ENCODE results near the gene MLX.
A peak's percentile ranks its signal among the peaks of the same experiment; 100 is the strongest.

The MLX gene, protein sequence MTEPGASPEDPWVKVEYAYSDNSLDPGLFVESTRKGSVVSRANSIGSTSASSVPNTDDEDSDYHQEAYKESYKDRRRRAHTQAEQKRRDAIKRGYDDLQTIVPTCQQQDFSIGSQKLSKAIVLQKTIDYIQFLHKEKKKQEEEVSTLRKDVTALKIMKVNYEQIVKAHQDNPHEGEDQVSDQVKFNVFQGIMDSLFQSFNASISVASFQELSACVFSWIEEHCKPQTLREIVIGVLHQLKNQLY

DNA sequence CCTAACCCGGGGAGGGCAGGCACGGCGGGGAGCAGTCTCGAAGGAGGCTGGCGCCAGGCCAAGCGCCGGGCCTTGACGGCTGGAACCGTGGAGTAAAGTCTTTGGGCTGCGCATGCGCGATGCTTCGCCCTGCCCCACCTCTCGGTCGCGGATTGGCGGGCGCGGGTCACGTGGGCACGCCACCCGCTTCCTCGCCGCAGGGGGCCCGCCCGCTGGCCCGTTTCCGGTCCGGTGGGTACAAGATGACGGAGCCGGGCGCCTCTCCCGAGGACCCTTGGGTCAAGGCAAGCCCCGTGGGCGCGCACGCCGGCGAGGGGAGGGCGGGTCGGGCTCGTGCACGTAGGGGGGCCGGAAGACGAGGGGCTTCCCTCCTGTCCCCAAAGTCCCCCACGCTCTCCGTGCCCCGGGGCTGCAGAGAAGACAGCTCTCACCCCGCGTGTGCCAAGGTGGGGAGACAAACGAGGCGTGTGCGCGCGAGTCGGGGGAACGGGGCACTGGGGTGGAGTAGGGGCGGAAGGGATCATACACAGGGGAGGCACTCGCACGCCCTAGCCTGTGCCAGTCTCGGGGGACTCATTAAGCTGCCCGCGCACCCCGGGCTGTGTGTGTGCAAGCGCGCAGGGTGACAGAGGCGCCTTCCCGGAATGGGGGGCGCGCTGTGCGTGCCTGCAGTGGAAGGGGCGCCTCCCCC lies at the start of gene MLX:
Gene MLX, plus strand, starts transcription at position 218 of the 691 bp plus-strand sequence. Its CDS starts 25 bp downstream, at position 243.
- DNase-seq (ENCODE audit: low read depth in 2 of 2) = peak; percentile 82 to 86

DNA sequence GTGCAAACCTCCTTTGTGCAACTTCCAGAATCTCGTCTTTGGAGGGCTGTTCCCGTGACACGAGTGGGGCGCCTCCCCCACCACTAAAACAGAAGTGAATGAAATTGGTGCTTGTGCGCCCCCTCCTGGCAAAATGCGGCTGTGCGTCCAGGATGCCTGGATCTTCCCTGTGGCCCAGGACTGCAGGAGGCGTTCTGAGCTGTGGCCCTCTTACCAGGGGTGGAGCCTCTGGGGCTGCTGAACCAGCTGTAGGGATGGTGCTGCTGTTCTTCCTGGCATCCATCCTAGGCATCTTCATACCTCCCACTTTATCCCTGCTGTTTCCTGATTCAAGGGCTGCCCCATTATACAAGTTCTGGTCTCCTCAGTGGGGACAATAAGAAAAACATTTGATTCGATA lies 49.4 kb upstream of the MLX start:
- peak; percentile 55 to 66 for DNase-seq (ENCODE audit: low read depth in 2 of 2)

DNA sequence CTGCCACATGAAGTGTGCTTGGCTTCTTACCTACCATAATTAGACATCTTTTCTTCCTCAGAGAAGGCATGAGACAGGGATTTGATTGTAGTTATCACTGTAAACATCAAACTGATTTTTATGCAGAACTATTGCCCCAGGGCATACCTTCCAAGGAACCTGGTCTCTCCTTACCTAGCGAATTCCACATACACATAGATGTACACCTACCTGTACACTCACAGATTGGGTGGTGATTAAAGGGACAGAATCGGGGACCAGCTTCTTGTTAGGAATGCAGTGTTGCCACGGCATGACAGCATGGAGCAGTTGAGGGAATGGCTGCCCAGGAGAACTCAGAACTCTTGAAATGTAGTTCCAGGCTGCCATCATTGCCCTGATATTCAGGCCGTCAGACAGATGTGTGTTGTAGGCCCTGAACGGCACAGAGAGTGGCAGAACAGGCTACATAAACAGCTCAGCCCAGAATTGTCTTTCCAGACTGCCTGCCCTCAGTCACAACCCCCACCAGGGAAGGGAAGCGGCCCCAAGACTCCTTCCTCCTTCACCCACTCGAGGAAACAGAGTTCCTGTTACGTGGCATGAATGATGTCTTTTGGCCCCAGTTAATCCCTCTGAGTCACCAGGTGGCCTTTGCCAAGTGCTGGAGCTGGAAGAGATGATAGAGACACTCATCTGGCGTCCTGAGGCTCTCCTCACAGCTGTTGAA lies 48.7 kb upstream of the MLX start:
- no peak for DNase-seq (ENCODE audit: low read depth in 2 of 2)

DNA sequence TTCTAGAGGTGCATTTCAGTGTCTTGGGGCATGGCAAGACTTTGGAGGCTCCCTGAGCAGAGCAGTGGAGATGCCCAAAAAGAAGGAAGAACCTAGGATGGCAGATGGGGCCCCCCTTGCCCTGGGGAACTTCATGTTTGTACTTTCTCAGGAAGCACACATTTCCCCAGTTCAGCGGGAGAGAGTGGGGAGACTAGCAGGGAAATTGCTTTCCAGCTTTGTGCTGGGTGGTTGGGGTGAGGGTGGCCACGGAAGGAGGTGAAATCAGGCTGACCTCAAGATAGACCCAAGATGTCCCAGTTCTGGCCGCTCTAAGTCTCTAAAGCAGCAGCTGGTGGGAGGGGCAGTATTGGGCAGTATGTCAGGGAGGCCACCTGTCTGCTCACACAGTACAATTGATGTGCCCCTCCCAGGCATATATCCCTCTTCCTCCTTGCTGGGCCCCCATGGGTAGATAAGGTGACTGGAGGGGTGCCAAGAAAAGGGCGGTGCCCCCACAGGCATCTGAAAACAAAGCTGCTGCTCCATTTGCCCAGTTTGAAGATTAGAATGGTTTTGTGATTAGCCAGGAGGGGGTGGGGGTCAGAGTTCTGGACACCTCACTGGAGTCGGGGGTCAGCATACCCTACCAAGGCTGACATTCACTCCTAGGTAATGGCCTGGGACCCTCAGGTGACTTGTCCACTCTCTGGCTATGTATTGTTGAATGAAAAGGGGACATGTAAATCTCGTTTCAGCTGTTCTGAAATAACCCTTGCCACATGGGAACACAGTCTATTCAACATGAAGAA lies 48.0 kb upstream of the MLX start:
- DNase-seq (ENCODE audit: low read depth in 2 of 2) = no peak

DNA sequence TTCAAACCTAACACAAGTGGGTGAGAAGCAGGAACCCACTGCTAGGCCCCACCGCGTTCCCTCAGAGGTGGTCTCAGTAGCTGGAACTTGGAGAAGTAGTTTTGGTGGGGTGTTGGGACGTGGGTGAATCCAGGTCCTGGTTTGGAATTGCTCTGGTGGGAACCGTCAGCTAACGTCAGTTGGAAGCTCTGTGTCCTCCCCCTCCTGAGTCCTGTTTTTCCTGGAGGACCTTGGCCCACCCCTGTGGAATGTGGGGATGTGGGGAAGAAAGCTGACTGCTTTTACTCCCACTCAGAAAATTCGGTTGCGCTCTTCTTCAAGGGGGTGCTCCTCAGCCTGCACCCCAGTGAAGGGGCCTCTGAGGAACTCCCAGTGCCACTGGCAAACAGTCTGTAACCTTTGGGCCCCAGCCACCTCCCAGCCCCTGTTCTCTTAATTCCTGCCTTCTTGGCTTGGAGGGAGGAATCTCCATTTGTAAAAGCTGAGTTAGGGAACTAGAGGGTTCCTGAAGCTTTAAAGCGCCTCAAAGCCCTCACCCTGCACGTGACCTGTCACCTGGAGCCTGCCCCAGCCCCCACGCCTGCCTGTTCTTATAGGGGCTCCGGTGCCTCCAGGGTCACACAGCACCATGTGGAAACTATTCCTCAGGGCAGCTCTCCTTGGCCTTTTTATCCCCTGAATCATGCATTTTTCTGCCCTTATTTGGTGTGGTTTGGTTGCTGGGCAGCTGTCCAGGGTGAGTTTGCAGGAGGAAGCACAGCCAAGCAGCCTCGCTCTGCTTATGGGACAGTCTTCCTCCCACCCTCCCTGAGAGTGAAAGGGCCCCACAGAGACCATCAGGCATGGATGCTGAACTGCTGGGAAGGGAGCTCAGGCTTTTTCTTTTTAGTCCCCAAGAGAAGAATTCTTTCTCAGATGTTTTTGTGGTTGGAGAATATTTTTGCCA lies 47.1 kb upstream of the MLX start:
- DNase-seq (ENCODE audit: low read depth in 2 of 2) = no peak

DNA sequence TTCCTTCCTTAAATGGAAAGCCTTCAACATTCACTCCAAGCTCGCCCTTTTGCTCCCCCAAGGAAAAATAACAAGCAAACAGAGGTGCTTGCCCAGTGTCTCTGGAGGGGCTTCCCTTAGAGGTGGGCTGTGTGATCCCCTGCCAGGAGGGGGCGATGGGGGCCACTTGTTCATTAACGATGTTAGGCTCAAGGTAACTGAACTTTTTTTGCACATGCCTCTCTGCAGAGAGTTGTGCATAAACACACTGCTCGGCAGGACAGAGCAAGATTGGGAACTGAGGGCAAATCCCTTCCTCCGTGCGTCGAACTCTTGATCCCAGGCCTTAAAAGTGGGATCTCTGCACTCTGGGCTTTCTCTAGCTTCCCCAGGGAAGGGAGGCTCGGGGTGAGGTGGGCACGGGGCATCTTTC lies 46.4 kb upstream of the MLX start:
- DNase-seq (ENCODE audit: low read depth in 2 of 2) = no peak

DNA sequence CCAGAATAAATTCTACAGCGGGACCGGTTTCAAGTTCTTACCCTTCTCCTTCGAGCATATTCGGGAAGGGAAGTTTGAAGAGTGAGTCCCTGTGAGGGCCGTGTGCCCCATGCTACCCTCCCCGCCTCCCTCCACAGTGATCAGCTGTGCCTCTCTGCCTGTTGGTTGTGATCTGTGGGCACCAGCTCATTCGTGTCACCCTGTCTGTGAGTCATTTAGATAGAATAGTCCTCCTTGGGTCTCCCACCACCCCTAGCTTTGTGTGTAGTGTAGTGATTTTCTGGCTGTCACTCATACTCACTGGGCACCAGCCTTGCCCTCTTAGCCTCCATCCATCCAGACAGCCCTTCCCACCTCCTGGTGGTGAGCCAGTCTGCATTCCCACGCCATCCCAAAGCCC lies 45.9 kb upstream of the MLX start:
- no peak for DNase-seq (ENCODE audit: low read depth in 2 of 2)

DNA sequence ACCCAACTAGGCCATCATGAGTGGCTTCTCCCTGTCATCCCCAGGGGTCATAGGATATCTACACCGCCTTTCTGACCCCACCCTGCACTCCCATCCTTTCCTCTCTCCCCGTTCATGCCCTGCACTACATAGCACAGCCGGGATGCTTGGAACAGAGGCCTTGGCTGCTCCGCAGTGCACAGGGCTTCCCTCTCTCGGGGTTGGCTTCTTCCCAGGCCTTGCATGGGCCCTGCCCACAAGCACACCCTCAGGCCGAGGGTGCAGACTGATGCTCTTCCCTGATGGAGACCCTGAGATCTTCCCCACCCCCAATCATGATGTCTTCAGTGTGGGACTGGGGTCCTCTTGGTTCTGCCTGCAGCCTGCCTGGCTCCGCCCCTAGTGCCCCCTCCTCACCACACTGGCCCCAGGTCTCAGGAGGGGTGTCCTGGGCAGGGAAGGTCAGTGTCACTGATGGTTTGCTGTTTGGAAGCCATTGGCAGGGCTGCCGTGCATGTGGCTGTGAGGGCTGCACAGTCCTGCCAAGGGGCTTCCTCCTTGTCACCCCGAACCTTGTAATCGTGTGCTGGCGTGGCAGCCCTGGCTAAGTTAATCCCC lies 45.1 kb upstream of the MLX start:
- no peak for DNase-seq (ENCODE audit: low read depth in 2 of 2)

DNA sequence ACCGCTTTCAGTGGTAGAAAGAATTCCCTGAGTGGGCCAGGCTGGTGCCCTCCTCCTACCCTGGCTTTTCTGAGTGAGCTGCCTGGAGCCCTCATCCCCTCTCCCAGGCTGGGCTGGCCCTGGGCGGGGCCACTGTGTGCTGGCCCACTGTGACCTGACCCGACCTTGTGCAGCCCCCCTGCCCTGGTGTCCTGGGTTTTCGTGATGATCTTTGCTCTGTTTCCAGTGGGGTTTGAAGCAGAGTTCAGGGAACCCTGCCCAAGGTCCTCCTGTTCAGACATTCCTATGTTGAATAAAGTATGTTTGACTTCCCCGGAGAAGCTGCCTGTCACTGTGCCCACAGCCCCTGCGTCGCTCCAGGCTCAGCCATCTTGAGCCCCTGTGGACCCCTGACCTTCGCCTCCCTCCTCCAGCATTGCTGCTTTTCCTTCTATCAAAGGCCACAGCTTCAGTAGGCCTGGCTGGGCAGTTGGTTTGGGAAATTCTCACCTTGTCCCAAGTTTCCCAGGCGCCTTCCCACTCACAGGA lies 44.6 kb upstream of the MLX start:
- no peak for DNase-seq (ENCODE audit: low read depth in 2 of 2)

DNA sequence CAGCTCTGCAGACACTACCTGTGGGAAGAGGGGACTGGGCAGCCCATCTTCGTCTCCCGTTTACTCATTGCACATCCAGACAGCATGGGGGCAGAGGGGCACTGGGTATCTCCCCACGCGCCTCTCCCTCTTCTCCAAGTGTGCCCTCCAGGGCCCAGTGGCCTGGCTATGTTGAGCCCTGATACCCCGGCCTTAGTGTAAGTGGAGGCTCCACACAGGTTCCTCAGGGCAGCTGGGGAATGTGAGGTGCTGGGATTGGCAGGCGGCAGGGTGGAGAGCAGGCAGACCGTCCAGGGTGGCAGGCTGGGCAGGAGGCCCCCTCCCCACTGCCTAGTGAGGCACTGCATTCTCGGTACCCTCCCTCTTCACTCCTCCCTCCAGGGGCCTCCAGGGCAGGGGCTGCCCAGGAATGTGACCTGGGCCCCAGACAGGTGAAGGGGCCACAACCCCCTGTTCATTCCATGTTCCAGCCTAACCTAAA lies 44.1 kb upstream of the MLX start:
- DNase-seq (ENCODE audit: low read depth in 2 of 2) = no peak

DNA sequence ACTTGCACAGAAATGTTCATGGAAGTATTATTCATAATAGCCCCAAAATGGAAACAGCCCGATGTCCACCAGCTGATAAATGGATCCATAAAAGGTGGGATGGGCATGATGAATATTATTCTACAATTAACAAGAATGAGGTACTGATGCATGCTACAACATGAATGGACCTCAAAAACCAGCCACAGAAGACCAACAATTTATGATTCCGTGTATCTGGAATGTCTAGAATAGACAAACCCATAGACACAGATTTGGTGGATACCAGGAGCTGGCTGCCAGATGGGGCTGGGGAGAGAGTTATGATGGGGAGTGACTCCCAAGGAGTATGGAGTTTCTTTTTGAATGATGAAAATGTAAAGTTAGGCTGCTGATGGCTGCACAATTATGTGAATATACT lies 41.7 kb upstream of the MLX start:
- no peak for DNase-seq (ENCODE audit: low read depth in 2 of 2)

DNA sequence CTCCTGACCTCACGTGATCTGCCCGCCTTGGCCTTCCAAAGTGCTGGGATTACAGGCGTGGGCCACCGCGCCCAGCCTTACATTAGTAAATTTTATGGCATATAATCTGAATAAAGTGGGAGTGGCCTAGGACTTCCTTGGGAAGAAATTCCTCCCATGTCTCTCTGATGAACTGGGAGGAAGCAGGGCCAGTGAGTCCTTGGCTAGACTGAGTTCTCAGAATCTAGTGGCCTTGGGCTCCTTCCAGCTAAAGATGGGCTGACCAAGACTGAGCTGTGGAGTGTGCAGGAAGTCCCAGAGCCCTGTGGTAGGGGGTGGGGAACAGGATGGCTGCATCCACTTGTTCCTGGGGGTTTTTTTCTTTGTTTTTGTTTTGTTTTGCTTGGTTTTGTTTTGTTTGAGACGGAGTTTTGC lies 40.9 kb upstream of the MLX start:
- no peak for DNase-seq (ENCODE audit: low read depth in 2 of 2)

DNA sequence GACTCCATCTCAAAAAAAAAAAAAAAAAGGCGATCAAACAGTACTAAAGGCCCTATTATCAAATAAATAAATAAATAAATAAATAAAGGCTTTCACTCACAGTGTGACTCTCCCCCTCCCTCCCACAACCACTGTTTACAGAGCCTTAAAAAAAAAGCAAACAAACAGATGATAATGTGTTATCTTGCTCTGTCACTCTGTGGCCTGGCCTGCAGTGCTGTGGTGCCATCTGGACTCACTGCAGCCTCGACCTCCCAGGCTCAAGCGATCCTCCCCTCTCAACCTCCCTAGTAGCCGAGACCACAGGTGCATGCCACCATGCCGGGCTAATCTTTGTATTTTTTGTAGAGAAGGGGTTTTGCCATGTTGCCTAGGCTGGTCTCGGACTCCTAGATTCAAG lies 39.0 kb upstream of the MLX start:
- no peak for DNase-seq (ENCODE audit: low read depth in 2 of 2)

DNA sequence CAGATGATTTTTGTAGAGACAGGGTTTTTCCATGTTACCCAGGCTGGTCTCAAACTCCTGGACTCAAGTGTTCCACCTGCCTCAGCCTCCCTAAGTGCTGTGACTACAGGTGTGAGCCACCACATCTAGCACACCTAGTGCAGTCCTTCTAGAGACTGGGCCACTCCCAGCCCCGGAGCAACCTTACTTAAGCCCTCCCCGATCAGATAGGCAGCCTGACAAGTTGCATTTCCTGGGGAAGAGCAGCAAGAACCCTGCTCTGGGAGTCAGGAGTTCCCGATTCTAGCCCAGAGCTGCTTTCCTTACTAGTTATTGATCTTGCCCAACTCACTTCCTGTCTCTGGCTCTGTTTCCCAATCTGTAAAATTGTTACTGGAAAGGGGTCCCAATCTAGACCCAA lies 37.8 kb upstream of the MLX start:
- DNase-seq (ENCODE audit: low read depth in 2 of 2) = no peak

DNA sequence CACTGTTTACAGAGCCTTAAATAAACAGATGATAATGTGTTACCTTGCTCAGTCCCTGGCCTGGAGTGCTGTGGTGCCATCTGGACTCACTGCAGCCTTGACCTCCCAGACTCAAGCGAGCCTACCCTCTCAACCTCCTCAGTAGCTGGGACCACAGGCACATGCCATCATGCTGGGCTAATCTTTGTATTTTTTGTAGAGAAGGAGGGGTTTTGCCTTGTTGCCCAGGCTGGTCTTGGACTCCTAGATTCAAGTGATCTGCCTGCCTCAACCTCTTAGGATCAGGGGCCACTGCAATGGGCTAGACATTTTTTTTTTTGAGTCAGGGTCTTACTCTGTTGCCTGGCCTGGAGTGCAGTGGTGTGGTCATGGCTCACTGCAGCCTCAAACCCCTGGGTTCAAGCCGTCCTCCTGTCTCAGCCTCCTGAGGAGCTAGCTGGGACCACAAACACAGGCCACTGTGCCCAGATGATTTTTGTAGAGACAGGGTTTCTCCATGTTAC lies 35.9 kb upstream of the MLX start:
- DNase-seq (ENCODE audit: low read depth in 2 of 2) = no peak

DNA sequence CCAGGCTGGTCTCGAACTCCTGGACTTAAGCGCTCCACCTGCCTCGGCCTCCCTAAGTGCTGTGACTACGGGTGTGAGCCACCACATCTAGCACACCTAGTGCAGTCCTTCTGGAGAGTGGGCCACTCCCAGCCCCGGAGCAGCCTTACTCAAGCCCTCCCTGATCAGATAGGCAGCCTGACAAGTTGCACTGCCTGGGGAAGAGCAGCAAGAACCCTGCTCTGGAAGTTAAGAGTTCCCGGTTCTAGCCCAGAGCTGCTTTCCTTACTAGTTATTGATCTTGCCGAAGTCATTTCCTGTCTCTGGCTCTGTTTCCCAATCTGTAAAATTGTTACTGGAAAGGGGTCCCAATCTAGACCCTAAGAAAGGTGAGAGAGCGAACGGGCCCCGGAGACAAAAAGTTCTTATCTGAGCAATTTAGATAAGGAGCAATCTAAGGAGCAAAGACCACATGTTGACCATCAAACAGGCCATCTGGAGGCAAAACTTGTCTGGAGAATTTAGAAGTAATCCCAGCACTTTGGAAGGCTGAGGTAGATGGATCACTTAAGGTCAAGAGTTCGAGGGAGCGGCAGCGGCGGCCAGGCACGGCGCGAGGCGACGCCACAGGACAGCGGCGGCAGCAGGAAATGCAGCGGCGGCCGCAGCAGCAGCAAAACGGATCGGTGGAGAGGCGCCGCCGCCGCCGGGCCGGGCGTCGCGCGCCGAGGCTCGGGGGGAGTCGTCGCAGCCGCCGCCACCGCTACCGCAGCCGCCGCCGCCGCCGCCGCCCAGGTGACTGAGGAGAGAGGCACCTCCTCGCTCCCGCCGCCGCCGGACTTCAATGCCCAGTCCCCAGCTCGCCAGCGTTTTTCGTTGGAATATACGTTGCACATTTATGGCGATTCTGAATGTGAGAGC lies 35.2 kb upstream of the MLX start:
- DNase-seq (ENCODE audit: low read depth in 2 of 2) = no peak

DNA sequence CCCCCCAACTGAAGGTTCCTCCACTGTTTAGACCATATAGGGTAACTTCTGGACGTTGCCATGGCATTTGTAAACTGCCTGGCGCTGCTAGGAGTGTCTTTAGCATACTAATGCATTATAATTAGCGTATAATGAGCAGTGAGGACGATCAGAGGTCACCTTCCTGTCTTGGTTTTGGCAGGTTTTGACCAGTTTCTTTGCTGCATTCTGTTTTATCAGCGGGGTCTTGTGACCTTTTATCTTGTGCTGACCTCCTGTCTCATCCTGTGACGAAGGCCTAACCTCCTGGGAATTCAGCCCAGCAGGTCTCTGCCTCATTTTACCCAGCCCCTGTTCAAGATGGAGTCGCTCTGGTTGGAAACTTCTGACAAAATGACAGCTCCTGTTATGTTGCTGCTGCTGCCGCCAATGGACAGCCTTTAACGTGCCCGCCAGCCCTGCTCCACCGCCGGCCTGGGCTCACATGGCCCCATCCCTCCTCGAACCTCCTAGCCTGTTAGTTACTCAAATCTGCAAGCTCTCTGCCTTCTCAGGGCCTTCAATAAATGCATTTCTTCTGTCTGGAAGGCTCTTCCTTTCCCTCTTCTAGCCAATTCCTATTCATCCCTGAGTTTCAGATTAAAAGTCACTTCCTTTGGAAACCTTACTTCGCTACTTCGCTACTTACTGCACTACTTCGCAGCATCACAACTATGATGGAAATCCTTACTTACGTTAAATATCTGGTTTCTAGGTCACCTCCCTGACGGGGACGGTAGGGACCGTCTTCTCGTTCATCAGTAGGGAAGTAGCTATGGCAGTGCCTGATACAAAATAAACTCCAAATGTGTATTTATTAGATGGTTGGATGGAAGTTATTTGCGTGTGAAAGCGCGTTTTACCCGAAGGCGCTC lies 31.5 kb upstream of the MLX start:
- DNase-seq (ENCODE audit: low read depth in 2 of 2) = no peak

DNA sequence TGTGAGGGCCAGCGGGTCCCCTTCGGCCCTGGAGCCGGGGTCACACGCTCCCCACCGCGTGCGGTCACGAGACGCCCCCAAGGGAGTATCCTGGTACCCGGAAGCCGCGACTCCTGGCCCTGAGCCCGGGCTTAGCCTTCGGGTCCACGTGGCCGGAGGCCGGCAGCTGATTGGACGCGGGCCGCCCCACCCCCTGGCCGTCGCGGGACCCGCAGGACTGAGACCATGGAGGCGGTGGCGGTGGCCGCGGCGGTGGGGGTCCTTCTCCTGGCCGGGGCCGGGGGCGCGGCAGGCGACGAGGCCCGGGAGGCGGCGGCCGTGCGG lies 30.9 kb upstream of the MLX start, which contains the start of gene NAGLU:
Gene NAGLU, plus strand, starts transcription at position 194 of the 324 bp plus-strand sequence. Its CDS starts 32 bp downstream, at position 226.
- DNase-seq (ENCODE audit: low read depth in 2 of 2) = peak; percentile 65 to 74

Data from activated CD8-positive, alpha-beta memory T cell treated with anti-CD3 and anti-CD28 coated beads for 4 hours (primary cell).